Measurements from ENCODE around the gene APLP2. TPM values are rescaled to one million over a fixed set of nuclear protein-coding genes. Genes with fewer than 3 reads are reported as not detected.

Gene APLP2
- total RNA-seq, 1 donor = 278 TPM

- no peak for DNase-seq (ENCODE audit: low read depth)
- no peak for TF ChIP-seq CTCF (IDR thresholded peaks at IDR 0.05; ENCODE audit: insufficient read depth, low read depth, low read length)
- H3K4me3 ChIP-seq (ENCODE audit: low read depth, low read length) = no peak overlapping the region
Measured at GRCh38 chr11:130157101-130157500, 87.4 kb downstream of the APLP2 start.

GRCh38 chr11:130157840-130158239 lies 88.1 kb downstream of the APLP2 start:
- H3K4me3 ChIP-seq (ENCODE audit: low read depth, low read length) = no peak overlapping the region
- DNase-seq (ENCODE audit: low read depth) = no peak
- no peak for TF ChIP-seq CTCF (IDR thresholded peaks at IDR 0.05; ENCODE audit: insufficient read depth, low read depth, low read length)

GRCh38 chr11:130159139-130159538 lies 89.4 kb downstream of the APLP2 start:
- no peak for DNase-seq (ENCODE audit: low read depth)
- no peak for TF ChIP-seq CTCF (IDR thresholded peaks at IDR 0.05; ENCODE audit: insufficient read depth, low read depth, low read length)
- H3K4me3 ChIP-seq (ENCODE audit: low read depth, low read length) = no peak overlapping the region

GRCh38 chr11:130159657-130160497 lies 90.2 kb downstream of the APLP2 start, which contains the start of gene ST14:
TSS of gene ST14 (plus strand) at chr11:130159782. CDS start at chr11:130159980, 198 bp downstream.
- H3K4me3 ChIP-seq (ENCODE audit: low read depth, low read length) = no peak within 1 kb of the TSS
- TF ChIP-seq CTCF (IDR thresholded peaks at IDR 0.05; ENCODE audit: insufficient read depth, low read depth, low read length) = no peak
- DNase-seq (ENCODE audit: low read depth) = no peak

GRCh38 chr11:130160498-130161155 lies 90.9 kb downstream of the APLP2 start:
- TF ChIP-seq CTCF (IDR thresholded peaks at IDR 0.05; ENCODE audit: insufficient read depth, low read depth, low read length) = no peak
- no peak for DNase-seq (ENCODE audit: low read depth)
- no peak overlapping the region for H3K4me3 ChIP-seq (ENCODE audit: low read depth, low read length)

GRCh38 chr11:130161441-130162145 lies 91.9 kb downstream of the APLP2 start:
- no peak for TF ChIP-seq CTCF (IDR thresholded peaks at IDR 0.05; ENCODE audit: insufficient read depth, low read depth, low read length)
- no peak overlapping the region for H3K4me3 ChIP-seq (ENCODE audit: low read depth, low read length)
- no peak for DNase-seq (ENCODE audit: low read depth)

Data from fibroblast of villous mesenchyme (primary cell).